ENCODE data around the gene ASB6.

GRCh38 chr9:129635099-129636065 lies 6.6 kb downstream of the ASB6 start:
- no peak for TF ChIP-seq EZH2 (IDR thresholded peaks at IDR 0.05; ENCODE audit: borderline replicate concordance, low read depth, low read length, severe bottlenecking)
- TF ChIP-seq, protein P1, sequence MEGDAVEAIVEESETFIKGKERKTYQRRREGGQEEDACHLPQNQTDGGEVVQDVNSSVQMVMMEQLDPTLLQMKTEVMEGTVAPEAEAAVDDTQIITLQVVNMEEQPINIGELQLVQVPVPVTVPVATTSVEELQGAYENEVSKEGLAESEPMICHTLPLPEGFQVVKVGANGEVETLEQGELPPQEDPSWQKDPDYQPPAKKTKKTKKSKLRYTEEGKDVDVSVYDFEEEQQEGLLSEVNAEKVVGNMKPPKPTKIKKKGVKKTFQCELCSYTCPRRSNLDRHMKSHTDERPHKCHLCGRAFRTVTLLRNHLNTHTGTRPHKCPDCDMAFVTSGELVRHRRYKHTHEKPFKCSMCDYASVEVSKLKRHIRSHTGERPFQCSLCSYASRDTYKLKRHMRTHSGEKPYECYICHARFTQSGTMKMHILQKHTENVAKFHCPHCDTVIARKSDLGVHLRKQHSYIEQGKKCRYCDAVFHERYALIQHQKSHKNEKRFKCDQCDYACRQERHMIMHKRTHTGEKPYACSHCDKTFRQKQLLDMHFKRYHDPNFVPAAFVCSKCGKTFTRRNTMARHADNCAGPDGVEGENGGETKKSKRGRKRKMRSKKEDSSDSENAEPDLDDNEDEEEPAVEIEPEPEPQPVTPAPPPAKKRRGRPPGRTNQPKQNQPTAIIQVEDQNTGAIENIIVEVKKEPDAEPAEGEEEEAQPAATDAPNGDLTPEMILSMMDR (IDR thresholded peaks at IDR 0.05; ENCODE audit: borderline replicate concordance, extremely low read depth, low read length, poor library complexity, severe bottlenecking) = no peak

Measured in DND-41 (cell line).